Pons (tissue), 1 donor: ENCODE data around the gene TLR3.
"Not testable (repeated sequence)": the region's sequence is repeated elsewhere in the genome, so short reads cannot be mapped to it uniquely, and the experiment has no call there.

Experiments used
- DNase-seq: peaks from one replicate; pipeline ENCODE4 v3.0.0-alpha.2; 2016; ENCODE audit warnings: low spot score

The TLR3 gene

GRCh38 chr4:186050135-186050534, 18.8 kb upstream of the TLR3 start:
- DNase-seq = not testable (repeated sequence)

GRCh38 chr4:186051096-186051495, 17.9 kb upstream of the TLR3 start:
- no peak for DNase-seq

- DNase-seq = no peak
Measured at GRCh38 chr4:186058253-186058979, 10.5 kb upstream of the TLR3 start.

GRCh38 chr4:186058980-186059316, 10.0 kb upstream of the TLR3 start:
- DNase-seq = no peak

GRCh38 chr4:186061921-186062320, 7.0 kb upstream of the TLR3 start:
- peak; percentile 66 for DNase-seq

GRCh38 chr4:186067757-186068385, 1.1 kb upstream of the TLR3 start:
- peak; percentile 91 for DNase-seq

GRCh38 chr4:186069729-186070128, 773 bp downstream of the TLR3 start:
- no peak for DNase-seq

- no peak for DNase-seq
Measured at GRCh38 chr4:186072516-186072915, 3.6 kb downstream of the TLR3 start.

GRCh38 chr4:186074189-186074588, 5.2 kb downstream of the TLR3 start:
- peak; percentile 84 for DNase-seq

- no peak for DNase-seq
Measured at GRCh38 chr4:186078981-186079638, 10.2 kb downstream of the TLR3 start.

GRCh38 chr4:186079694-186080093, 10.7 kb downstream of the TLR3 start:
- no peak for DNase-seq

GRCh38 chr4:186081202-186081807, 12.3 kb downstream of the TLR3 start:
- no peak for DNase-seq

GRCh38 chr4:186082221-186082620, 13.3 kb downstream of the TLR3 start:
- DNase-seq = no peak

- DNase-seq = peak; percentile 39
Measured at GRCh38 chr4:186088523-186088922, 19.6 kb downstream of the TLR3 start.

- DNase-seq = no peak
Measured at GRCh38 chr4:186092296-186092695, 23.3 kb downstream of the TLR3 start.

GRCh38 chr4:186095406-186095805, 26.4 kb downstream of the TLR3 start:
- no peak for DNase-seq

- no peak for DNase-seq
Measured at GRCh38 chr4:186096681-186097165, 27.8 kb downstream of the TLR3 start.

- no peak for DNase-seq
Measured at GRCh38 chr4:186097386-186097785, 28.4 kb downstream of the TLR3 start.

GRCh38 chr4:186102931-186103330, 34.0 kb downstream of the TLR3 start:
- DNase-seq = no peak

- DNase-seq = peak; percentile 10
Measured at GRCh38 chr4:186104114-186104889, 35.3 kb downstream of the TLR3 start, which contains the start of gene FAM149A. TSS of gene FAM149A (plus strand) at chr4:186104704.

GRCh38 chr4:186104890-186105646, 36.1 kb downstream of the TLR3 start:
- DNase-seq = no peak
